K562 (cell line): Measurements from ENCODE around the gene KAZN. TPM values are rescaled to one million over a fixed set of nuclear protein-coding genes. Genes with fewer than 3 reads are reported as not detected.

ENCODE experiments used
- ATAC-seq: fragments of 200-7000 bp; cut with Tn5 transposase; 3 replicates; pipeline ENCODE4 v1.9.1; 2020; ENCODE audit warnings: moderate library complexity
- BruUV-seq: library from RNA; stranded (reverse); fragments of 400-500 nt; replicated peaks from 2 replicates; lab custom pipeline; 2021; lab: Mats Ljungman, UMichigan
- CTCF ChIA-PET: fragments of 300-600 bp; formaldehyde crosslinking; extraction: SDS; loops from one replicate; lab custom pipeline; 2021; ENCODE audit warnings: low intra/inter-chr PET ratio; lab: Yijun Ruan, JAX
- POLR2A ChIA-PET: fragments of 300-600, 350-650 bp; sonication (Branson Sonifier 250); formaldehyde crosslinking; extraction: SDS; loops from one replicate; lab custom pipeline; 2021; ENCODE audit warnings: antibody characterized with exemption, inconsistent platforms; lab: Yijun Ruan, JAX
- DNase-seq, 4 experiments: peaks; one replicate each; pipeline versions ENCODE4 v3.0.0 to v3.0.0-alpha.2; 2011 to 2018; ENCODE audit warnings: low spot score in 3 of 4, mixed read lengths in 3 of 4; ENCODE audit errors: extremely low read depth in 1 of 4
- FAIRE-seq: peaks from 2 replicates; lab custom pipeline; 2011; peaks lifted over from hg19 to GRCh38; lab: Jason Lieb, UNC
- H2AFZ ChIP-seq: 2 replicates; pipeline ENCODE4 v1.6.0; 2011; ENCODE audit warnings: low read depth, low read length, control low read depth, inconsistent platforms
- H3K27ac ChIP-seq: fragments of 200-600 bp; 3 replicates; pipeline ENCODE4 v1.8.0; 2011; ENCODE audit warnings: low read depth, mild to moderate bottlenecking, control low read depth, inconsistent platforms, low read length, moderate library complexity, mixed read lengths; ENCODE audit errors: extremely low read depth
- H3K27me3 ChIP-seq, 2 experiments: fragments of 300-600 bp in 1 of 2; 2 replicates in 1 of 2; 3 replicates in 1 of 2; pipeline versions ENCODE4 v1.6.0 to v1.8.0; 2011; ENCODE audit warnings: inconsistent platforms in 2 of 2, low read length in 2 of 2, mild to moderate bottlenecking in 1 of 2, mixed read lengths in 1 of 2, moderate library complexity in 1 of 2; ENCODE audit not compliant: control insufficient read depth in 2 of 2, insufficient read depth in 2 of 2
- H3K36me3 ChIP-seq: fragments of 300-600 bp; 3 replicates; pipeline ENCODE4 v1.8.0; 2011; ENCODE audit warnings: mild to moderate bottlenecking, low read length, inconsistent platforms; ENCODE audit not compliant: control insufficient read depth, insufficient read depth
- H3K4me1 ChIP-seq, 2 experiments: fragments of 200-600 bp in 1 of 2; replicated peaks in 1 of 2; 2 replicates in 1 of 2; 3 replicates in 1 of 2; pipeline versions ENCODE4 v1.5.1 to v1.8.0; 2011; ENCODE audit warnings: inconsistent platforms in 2 of 2, low read length in 2 of 2, mild to moderate bottlenecking in 1 of 2, mixed read lengths in 1 of 2, moderate library complexity in 1 of 2; ENCODE audit not compliant: control insufficient read depth in 2 of 2, insufficient read depth in 2 of 2
- H3K4me2 ChIP-seq: 2 replicates; pipeline ENCODE4 v1.6.1; 2011; ENCODE audit warnings: low read length, control low read depth, inconsistent platforms, mixed read lengths; ENCODE audit not compliant: insufficient read depth
- H3K4me3 ChIP-seq: fragments of 200-600 bp; sonication (generic), shearing (Covaris generic); 2 replicates; pipeline ENCODE4 v1.5.1; 2016; ENCODE audit warnings: control low read depth, inconsistent platforms
- H3K79me2 ChIP-seq: fragments of 200-600 bp; 3 replicates; pipeline ENCODE4 v1.8.0; 2011; ENCODE audit warnings: low read length, inconsistent platforms; ENCODE audit not compliant: control insufficient read depth, insufficient read depth
- H3K9ac ChIP-seq, 2 experiments: 2 replicates each; pipeline versions ENCODE4 v1.6.0 to v1.6.1; 2011; ENCODE audit warnings: low read depth in 2 of 2, low read length in 2 of 2, control low read depth in 1 of 2, inconsistent platforms in 1 of 2, mild to moderate bottlenecking in 1 of 2, mixed read lengths in 1 of 2; ENCODE audit not compliant: insufficient read depth in 1 of 2
- H3K9me1 ChIP-seq: one replicate; pipeline ENCODE4 v1.6.0; 2011; ENCODE audit warnings: inconsistent platforms, mild to moderate bottlenecking, low read length, moderate library complexity; ENCODE audit not compliant: control insufficient read depth, insufficient read depth
- H3K9me3 ChIP-seq: replicated peaks from 2 replicates; pipeline ENCODE4 v1.5.1; 2011; ENCODE audit warnings: low read depth, low read length, inconsistent platforms; ENCODE audit not compliant: control insufficient read depth, insufficient read depth
- H4K20me1 ChIP-seq: replicated peaks from 2 replicates; pipeline ENCODE4 v1.6.1; 2011; ENCODE audit warnings: low read length, inconsistent platforms, mixed read lengths; ENCODE audit not compliant: control insufficient read depth, insufficient read depth
- CBX3 ChIP-seq, 2 experiments: IDR thresholded peaks; 1 replicate in 1 of 2; 2 replicates in 1 of 2; pipeline ENCODE4 v1.6.1; 2012; ENCODE audit warnings: inconsistent platforms in 2 of 2, low read length in 2 of 2, borderline replicate concordance in 1 of 2, control low read depth in 1 of 2
- JUNB ChIP-seq: fragments of 450-650 bp; formaldehyde crosslinking; conservative IDR thresholded peaks from 2 replicates; pipeline ENCODE4 v1.4.0; 2020; ENCODE audit warnings: mild to moderate bottlenecking
- KLF13 ChIP-seq: fragments of 450-650 bp; IDR thresholded peaks from 2 replicates; pipeline ENCODE4 v1.6.1; 2016; ENCODE audit warnings: missing genetic modification characterization, low read depth, mild to moderate bottlenecking, missing compliant biosample characterization, moderate library complexity, borderline replicate concordance
- MAX ChIP-seq: sonication (generic); formaldehyde crosslinking; IDR thresholded peaks from 2 replicates; pipeline ENCODE4 v1.9.0; 2022; ENCODE audit warnings: mild to moderate bottlenecking, missing genetic modification reagents
- NR2C1 ChIP-seq, 2 experiments: fragments of 450-650 bp; IDR thresholded peaks; 2 replicates each; pipeline ENCODE4 v1.6.1; 2017; ENCODE audit warnings: mild to moderate bottlenecking in 2 of 2, antibody characterized with exemption in 1 of 2, inconsistent platforms in 1 of 2, missing compliant biosample characterization in 1 of 2, missing genetic modification characterization in 1 of 2
- RFX1 ChIP-seq: fragments of 450-650 bp; IDR thresholded peaks from 2 replicates; pipeline ENCODE4 v1.6.1; 2016; ENCODE audit warnings: mild to moderate bottlenecking, moderate library complexity
- ZNF124 ChIP-seq: sonication (generic); formaldehyde crosslinking; IDR thresholded peaks from 2 replicates; pipeline ENCODE4 v1.8.1; 2022; ENCODE audit warnings: missing genetic modification reagents
- ZNF212 ChIP-seq: fragments of 450-650 bp; formaldehyde crosslinking; IDR thresholded peaks from 2 replicates; pipeline ENCODE4 v1.4.0; 2020; ENCODE audit warnings: mild to moderate bottlenecking
- ZNF696 ChIP-seq: fragments of 250-450 bp; sonication (Bioruptor Pico); conservative IDR thresholded peaks from 2 replicates; pipeline ENCODE4 v1.4.0; 2020; ENCODE audit warnings: mild to moderate bottlenecking, moderate library complexity
- WGBS: fragments of 100-300 bp; shearing (Covaris generic); methylation state at CpG from one replicate; pipeline ENCODE4 v1.1.6; 2016; ENCODE audit warnings: low coverage, mixed read lengths; ENCODE audit not compliant: insufficient coverage; ENCODE audit errors: missing lambda C conversion rate; 5-methylcytosine and 5-hydroxymethylcytosine counted together
- in situ Hi-C: fragments of 300-500 bp; cut with MboI; formaldehyde crosslinking; loops from 4 replicates; pipeline ENCODE4 v1.15.0; 2018; ENCODE audit warnings: inconsistent platforms, mixed read lengths
- intact Hi-C: fragments of 100-400 bp; cut with micrococcal nuclease; formaldehyde crosslinking; loops from 2 replicates; pipeline ENCODE4 v1.14.2; 2022
- polyA plus RNA-seq, 8 experiments: library from polyadenylated mRNA; depleted of rRNA in 4 of 8; stranded (reverse) in 5 of 8; unstranded in 3 of 8; fragments of >200 nt; fragmentation: Nextera tagmentation in 2 of 8; fragmentation: Illumina TruSeq in 1 of 8; extraction: Ambion mirVana in 2 of 8; extraction: Trizol in 1 of 8; gene quantifications; 2 replicates each; pipeline versions ENCODE4 v1.2.1 to v1.2.3, GENCODE V29; 2011 to 2014; ENCODE audit warnings: inconsistent platforms in 1 of 8, missing spikeins in 1 of 8
- total RNA-seq, 7 experiments: library from RNA; depleted of rRNA in 6 of 7; stranded (reverse); fragments of >200 nt in 6 of 7; fragmentation: Illumina TruSeq in 2 of 7; extraction: Trizol in 2 of 7; gene quantifications; 2 replicates each; pipeline versions ENCODE4 v1.2.1 to v1.2.3, GENCODE V29; 2011 to 2021; ENCODE audit warnings: low replicate concordance in 1 of 7
- TF ChIP-seq, protein P1 (sequence below): fragments of 250-450 bp; sonication (Bioruptor Pico); IDR thresholded peaks from 2 replicates; pipeline ENCODE4 v1.8.0; 2021; ENCODE audit warnings: borderline replicate concordance, mild to moderate bottlenecking, moderate library complexity; ENCODE audit not compliant: poor library complexity, severe bottlenecking

Gene KAZN
- total and polyA plus RNA-seq, 9 of the 15 experiments (the other 6 are each of a cell fraction or from before 2014, with no cell fraction given), result 2.1 to 21.6 (median 5.4) TPM

DNA sequence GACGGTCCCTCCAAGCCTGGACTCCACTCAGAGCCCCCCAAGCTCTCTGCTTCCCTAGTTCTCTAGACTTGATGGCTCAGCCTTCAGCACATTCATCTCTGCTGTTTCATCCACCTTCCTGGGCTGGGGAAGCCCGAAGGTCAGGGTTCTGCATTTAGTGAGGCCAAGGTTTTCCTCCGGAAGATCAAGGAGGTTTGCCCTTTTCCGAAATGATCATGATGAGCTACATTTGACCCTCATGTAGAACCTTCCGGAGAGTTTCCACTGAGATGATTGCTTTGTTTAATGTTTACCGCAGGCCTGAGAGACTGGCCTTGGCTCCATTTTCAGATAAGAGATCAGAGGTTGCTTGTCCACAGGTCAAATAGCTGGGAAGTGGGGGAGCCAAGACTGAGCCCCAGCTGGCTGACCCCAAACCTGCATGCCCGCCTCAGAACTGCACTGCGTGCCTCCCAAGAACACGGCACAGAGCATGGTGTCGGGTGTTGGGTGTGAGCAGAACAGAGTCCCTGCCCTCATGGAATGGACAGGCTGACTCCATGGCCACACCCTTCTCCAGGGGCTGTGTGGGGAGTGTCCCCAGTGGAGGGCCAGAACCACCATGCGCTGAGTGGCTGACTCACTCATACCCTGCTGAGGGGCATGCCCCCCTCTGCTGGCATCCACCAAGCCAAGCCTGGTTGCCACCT, 354.3 kb downstream of the KAZN start:
- ATAC-seq, result peak; percentile 54; the same call in 2 of the 3 replicates
- H4K20me1 ChIP-seq, result no peaks in the 10 kb centered on the region; the same call in 1 of the 2 replicates
- H3K79me2 ChIP-seq, result no peaks in the 10 kb centered on the region; the same call in 2 of the 3 replicates
- in situ Hi-C loops, result no loop called here
- no peak for DNase-seq
- H2AFZ ChIP-seq, result no peak overlapping the region
- no peaks in the 10 kb centered on the region for H3K27me3 ChIP-seq
- peaks cover 0 to 15% of the 10 kb centered on the region in 2 experiments; a peak in 2 of 5 replicates for H3K4me1 ChIP-seq
- H3K4me2 ChIP-seq, result no peak overlapping the region
- H3K36me3 ChIP-seq, result no peaks in the 10 kb centered on the region
- no TSS peak for BruUV-seq
- TF ChIP-seq JUNB (CRISPR knock-in tag) (no peak), MAX (CRISPR knock-in tag) (peak; percentile 43; the same call in 1 of the 2 replicates), KLF13 (no peak), RFX1 (no peak), ZNF696 (no peak), NR2C1 (IDR thresholded peaks at IDR 0.05) (no peak), NR2C1 (tag; IDR thresholded peaks at IDR 0.05) (peak; percentile 31; the same call in 1 of the 2 replicates), ZNF212 (no peak), CBX3 (IDR thresholded peaks at IDR 0.05; ENCODE audit: borderline replicate concordance in 1 of 2, low read length in 2 of 2) (no peak), ZNF124 (CRISPR knock-in tag) (no peak)
- TF ChIP-seq, protein P1, sequence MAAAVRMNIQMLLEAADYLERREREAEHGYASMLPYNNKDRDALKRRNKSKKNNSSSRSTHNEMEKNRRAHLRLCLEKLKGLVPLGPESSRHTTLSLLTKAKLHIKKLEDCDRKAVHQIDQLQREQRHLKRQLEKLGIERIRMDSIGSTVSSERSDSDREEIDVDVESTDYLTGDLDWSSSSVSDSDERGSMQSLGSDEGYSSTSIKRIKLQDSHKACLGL, result no peak
- H3K4me3 ChIP-seq, result no peak overlapping the region
- H3K9me3 ChIP-seq, result no peaks in the 10 kb centered on the region; the same call in 1 of the 2 replicates
- no peak overlapping the region for H3K27ac ChIP-seq
- 91% methylated on average over 10 of the region's 11 CpGs for WGBS
- ChIA-PET CTCF (no interaction called here), POLR2A (interaction anchor here (0.6 to 1.2 kb wide), 3 partner anchors 9 to 23 kb away, joined by 3 read pairs; no protein-coding TSS in a partner anchor)
- H3K9ac ChIP-seq, result peak overlapping the region in 1 of 2 experiments; percentile 31; a peak in 2 of 4 replicates
- no peaks in the 10 kb centered on the region for H3K9me1 ChIP-seq
- intact Hi-C loops, result no loop called here
- no peak for FAIRE-seq
